Neural progenitor cell (in vitro differentiated cells): Measurements from ENCODE around the gene EVPLL.

Experiments
- CTCF ChIP-seq: fragments of 200-600 bp; sonication (generic); IDR thresholded peaks from 2 replicates; pipeline ENCODE4 v1.5.1; 2017; ENCODE audit warnings: antibody characterized with exemption, mild to moderate bottlenecking
- EZH2 ChIP-seq: fragments of 200-600 bp; sonication (generic); IDR thresholded peaks from 2 replicates; pipeline ENCODE4 v1.6.1; 2017; ENCODE audit warnings: antibody characterized with exemption, mild to moderate bottlenecking, moderate library complexity
- EZH2phosphoT487 ChIP-seq: fragments of 200-600 bp; sonication (generic); IDR thresholded peaks from 2 replicates; pipeline ENCODE4 v1.6.1; 2017; ENCODE audit warnings: antibody characterized with exemption

GRCh38 chr17:18332909-18333489, 44.6 kb upstream of the EVPLL start:
- TF ChIP-seq CTCF (no peak), EZH2 (no peak), EZH2phosphoT487 (no peak)
